Right hindlimb (tissue), 1 donor: Measurements from ENCODE around the gene TBL3.

Source experiments
- DNase-seq: peaks from one replicate; pipeline ENCODE4 v3.0.0-alpha.2; 2018

TBL3 gene

GRCh38 chr16:1984347-1985225 is 12.7 kb downstream of the TBL3 start:
- no peak for DNase-seq

GRCh38 chr16:1985466-1986150 is 13.8 kb downstream of the TBL3 start:
- DNase-seq = no peak

DNA sequence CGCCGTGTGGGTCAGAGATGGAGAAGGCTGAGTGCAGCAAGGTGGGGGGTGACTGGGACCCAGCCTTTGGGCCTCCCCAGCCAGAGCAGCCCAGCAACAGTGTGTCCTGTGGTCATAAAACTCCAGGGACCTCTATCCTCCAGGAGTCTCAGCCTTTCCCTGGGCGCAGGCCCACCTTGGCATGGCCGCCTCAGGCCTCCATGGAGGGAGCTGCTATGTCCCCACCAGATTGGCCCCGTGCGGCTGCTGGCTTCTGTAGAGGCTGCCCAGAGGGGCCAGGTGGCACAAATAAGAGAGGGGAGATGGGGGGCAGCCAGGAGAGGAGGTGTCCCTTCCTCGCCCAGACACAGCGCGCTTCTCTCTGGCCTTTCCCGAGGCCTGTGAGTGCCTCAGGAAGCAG is 15.3 kb downstream of the TBL3 start:
- DNase-seq = no peak

GRCh38 chr16:1989209-1990100 is 17.6 kb downstream of the TBL3 start, which contains the start of gene SYNGR3:
Gene SYNGR3 (plus strand): TSS chr16:1989970. CDS start chr16:1990103, 133 bp downstream.
- no peak for DNase-seq

DNA sequence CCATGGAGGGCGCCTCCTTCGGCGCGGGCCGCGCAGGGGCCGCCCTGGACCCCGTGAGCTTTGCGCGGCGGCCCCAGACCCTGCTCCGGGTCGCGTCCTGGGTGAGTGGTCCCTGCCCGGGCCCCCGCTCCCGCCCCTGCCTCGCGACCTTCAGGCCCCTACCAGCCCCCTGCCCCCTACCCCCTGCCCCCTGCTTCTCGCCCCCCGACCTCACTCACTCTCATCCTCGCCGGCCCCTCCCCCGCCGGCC is 18.2 kb downstream of the TBL3 start:
- DNase-seq = no peak

DNA sequence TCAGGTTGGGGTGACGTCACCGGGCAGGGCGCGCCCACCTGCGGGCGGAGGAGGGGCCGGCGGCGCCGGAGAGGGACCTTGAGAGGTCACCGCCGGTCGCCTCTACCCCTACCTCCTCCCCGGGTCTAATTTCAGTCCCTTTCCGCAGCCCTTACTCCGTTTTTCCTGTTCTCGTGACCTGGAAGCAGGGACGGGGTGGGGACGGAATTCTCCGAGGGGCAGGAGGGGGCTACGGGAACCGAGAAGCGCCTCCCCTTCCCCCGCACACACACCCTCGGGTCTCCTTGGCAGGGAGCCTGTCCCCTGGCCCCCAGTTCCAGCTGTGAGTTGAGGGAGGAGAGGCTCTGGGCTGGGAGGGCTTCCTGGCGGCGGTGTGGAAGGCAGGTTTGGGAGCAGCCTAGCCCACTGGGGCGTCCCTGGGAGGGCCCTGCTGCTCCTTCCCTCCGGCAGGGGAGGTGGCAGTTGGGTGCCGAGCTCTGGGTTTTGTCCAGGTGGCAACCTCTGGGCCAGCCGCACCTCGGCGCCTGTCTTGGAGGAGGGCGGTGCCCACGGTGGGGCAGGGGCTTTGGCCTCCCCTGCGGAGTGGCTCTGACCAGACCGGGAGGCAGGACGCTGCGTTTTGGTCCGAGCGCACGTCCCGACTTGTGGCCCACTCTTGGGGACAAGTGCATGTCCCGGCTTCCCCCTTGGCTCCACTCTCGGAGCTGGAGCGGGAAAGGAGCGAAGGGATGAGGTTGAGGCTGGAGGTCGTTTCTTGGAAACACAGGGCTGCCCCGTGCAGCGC is 18.7 kb downstream of the TBL3 start:
- no peak for DNase-seq

- DNase-seq = no peak
Observed at GRCh38 chr16:1991135-1991551, 19.3 kb downstream of the TBL3 start.

DNA sequence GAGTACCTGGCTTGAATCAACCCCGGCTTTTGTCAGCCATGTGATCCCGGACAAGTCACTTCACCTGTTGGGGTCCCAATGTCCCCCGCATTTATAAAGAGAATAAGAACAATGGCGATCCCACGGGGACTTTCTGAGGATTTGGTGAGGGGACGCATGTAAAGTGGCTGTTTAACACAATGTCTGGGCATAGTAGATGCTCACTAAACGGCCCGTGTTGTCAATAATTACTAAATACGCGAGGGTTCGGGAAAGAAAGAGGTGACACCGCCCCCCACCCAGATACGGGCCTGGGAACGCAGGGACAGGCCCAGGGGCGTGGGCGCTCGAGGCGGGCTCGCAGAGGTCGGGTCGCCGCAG is 19.7 kb downstream of the TBL3 start:
- no peak for DNase-seq

GRCh38 chr16:1991948-1992703 is 20.3 kb downstream of the TBL3 start:
- peak; percentile 95 for DNase-seq

DNA sequence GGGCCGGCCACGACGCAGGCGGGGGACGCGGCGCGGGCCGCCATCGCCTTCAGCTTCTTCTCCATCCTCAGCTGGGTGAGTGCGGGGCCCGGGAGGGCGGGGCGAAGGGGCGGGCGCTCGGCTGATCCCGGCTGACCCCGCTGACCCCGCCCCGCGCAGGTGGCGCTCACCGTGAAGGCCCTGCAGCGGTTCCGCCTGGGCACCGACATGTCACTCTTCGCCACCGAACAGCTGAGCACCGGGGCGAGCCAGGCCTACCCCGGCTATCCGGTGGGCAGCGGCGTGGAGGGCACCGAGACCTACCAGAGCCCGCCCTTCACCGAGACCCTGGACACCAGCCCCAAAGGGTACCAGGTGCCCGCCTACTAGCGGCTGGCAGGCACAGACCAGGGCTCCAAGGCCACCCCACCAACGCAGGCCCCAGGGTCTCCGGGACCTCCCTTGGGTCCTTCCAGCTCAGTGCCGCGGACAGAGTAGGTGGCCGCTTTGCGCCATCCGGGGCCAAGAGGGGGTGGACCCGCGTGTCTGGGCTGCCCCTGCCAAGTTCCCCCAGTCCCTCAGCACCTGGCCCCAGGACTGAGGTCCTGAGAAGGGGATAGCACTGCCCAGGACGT is 21.0 kb downstream of the TBL3 start:
- DNase-seq = no peak

GRCh38 chr16:1993731-1994131 is 21.9 kb downstream of the TBL3 start:
- no peak for DNase-seq

- no peak for DNase-seq
Observed at GRCh38 chr16:1997494-1998359, 25.9 kb downstream of the TBL3 start.

DNA sequence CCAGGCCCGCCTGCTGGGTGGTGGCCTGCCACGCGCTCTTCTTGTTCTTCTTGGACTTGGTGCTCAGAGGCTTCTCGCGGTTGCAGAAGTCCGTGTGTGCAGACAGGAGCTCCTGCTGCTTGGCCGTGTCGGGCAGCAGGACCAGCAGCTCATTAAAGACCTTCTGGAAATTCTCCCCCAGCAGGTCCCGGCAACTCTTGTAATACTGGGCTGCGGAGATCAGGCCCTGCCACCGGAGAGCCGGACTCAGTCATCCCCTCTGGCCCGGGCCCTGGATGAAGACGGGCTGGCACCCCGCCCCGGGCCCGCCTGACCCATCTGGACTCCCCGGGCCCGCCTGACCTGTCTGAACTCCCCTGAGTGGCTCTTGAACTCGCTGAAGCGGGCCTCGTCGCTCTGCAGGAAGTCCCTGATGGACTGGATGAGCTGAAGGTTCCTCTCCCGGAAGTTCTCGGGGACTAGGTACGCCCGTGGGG is 26.5 kb downstream of the TBL3 start:
- DNase-seq = no peak

- DNase-seq = no peak
Observed at GRCh38 chr16:1998852-1999801, 27.3 kb downstream of the TBL3 start.

GRCh38 chr16:1999866-2000514 is 28.1 kb downstream of the TBL3 start:
- DNase-seq = no peak

DNA sequence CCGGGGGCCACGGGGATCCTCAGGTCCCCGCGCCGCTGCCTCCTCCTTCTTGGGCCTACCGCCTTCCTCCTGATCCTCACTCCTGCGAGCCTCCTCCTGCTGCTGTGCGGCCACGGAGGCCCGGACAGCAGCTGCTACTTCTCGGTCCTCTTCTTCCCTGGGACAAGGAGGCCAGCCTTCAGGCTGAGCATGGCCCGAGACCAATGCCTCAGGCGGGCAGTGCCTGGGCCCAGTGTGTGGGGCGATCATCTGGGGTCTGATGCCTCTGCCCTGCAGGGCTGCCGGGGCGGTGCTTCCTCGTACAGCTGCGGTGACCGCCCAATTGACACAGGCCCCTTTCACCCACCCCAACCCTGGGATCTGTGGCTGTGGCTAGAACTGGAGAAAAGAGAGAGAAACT is 29.2 kb downstream of the TBL3 start:
- DNase-seq = no peak

GRCh38 chr16:2001456-2002355 is 29.9 kb downstream of the TBL3 start:
- DNase-seq = no peak
